ENCODE data around the gene CADM2. TPM values are rescaled to one million over a fixed set of nuclear protein-coding genes. Genes with fewer than 3 reads are reported as not detected.

CADM2 gene
- total and polyA plus RNA-seq, 8 donors: 0.28 to 4.6 (median 0.42) TPM

DNA sequence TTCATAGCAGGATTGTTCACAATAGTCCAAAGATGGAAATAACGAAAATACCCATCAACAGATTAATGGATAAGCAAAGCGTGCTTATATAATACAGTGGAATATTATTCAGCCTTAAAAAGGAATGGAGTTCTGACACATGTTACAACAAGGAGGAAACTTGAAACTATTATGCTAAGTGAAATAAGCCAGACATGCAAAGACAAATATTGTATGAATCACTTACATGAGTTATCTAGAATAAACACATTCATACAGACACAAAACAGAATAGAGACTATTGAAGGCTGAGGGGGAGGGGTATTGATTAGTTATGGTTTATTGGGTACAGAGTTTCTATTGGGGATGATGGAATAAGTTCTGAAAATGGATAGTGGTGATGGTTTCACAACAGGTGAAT is 438.6 kb downstream of the CADM2 start:
- DNase-seq: no peak
- H3K36me3 ChIP-seq: no peaks in the 10 kb centered on the region
- TF ChIP-seq, protein P1, sequence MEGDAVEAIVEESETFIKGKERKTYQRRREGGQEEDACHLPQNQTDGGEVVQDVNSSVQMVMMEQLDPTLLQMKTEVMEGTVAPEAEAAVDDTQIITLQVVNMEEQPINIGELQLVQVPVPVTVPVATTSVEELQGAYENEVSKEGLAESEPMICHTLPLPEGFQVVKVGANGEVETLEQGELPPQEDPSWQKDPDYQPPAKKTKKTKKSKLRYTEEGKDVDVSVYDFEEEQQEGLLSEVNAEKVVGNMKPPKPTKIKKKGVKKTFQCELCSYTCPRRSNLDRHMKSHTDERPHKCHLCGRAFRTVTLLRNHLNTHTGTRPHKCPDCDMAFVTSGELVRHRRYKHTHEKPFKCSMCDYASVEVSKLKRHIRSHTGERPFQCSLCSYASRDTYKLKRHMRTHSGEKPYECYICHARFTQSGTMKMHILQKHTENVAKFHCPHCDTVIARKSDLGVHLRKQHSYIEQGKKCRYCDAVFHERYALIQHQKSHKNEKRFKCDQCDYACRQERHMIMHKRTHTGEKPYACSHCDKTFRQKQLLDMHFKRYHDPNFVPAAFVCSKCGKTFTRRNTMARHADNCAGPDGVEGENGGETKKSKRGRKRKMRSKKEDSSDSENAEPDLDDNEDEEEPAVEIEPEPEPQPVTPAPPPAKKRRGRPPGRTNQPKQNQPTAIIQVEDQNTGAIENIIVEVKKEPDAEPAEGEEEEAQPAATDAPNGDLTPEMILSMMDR (IDR thresholded peaks at IDR 0.05): no peak
- H3K4me3 ChIP-seq: no peak overlapping the region
- WGBS, 2 donors: 61 to 66% methylated on average over 2 of the region's 2 CpGs
- no peak for ATAC-seq
- intact Hi-C loops (cut with DNase I): no loop called here
- no peaks in the 10 kb centered on the region for H3K9me3 ChIP-seq
- H3K27ac ChIP-seq: no peak overlapping the region
- FAIRE-seq: no peak
- H3K27me3 ChIP-seq: no peaks in the 10 kb centered on the region
- no peaks in the 10 kb centered on the region for H3K4me1 ChIP-seq

GRCh38 chr3:85426121-85426520 is 467.3 kb downstream of the CADM2 start:
- H3K4me3 ChIP-seq: no peak overlapping the region
- H3K36me3 ChIP-seq: no peaks in the 10 kb centered on the region
- H3K27ac ChIP-seq: no peak overlapping the region
- no peaks in the 10 kb centered on the region for H3K9me3 ChIP-seq
- intact Hi-C loops (cut with DNase I): no loop called here
- TF ChIP-seq, protein P1 (IDR thresholded peaks at IDR 0.05): no peak
- DNase-seq (no peak), FAIRE-seq (no peak), ATAC-seq (no peak)
- H3K4me1 ChIP-seq: no peaks in the 10 kb centered on the region
- H3K27me3 ChIP-seq: no peaks in the 10 kb centered on the region
- 64 to 74% methylated on average over 4 of the region's 4 CpGs for WGBS, 2 donors

- Histone ChIP-seq H3K9me3 (no peaks in the 10 kb centered on the region), H3K27ac (no peak overlapping the region), H3K4me1 (no peaks in the 10 kb centered on the region), H3K4me3 (no peak overlapping the region), H3K36me3 (no peaks in the 10 kb centered on the region), H3K27me3 (no peaks in the 10 kb centered on the region)
- WGBS, 2 donors: 31 to 41% methylated on average over 1 of the region's 1 CpG
- TF ChIP-seq, protein P1 (IDR thresholded peaks at IDR 0.05): no peak
- DNase-seq: no peak
- intact Hi-C loops (cut with DNase I): no loop called here
- no peak for FAIRE-seq
- no peak for ATAC-seq
Measured at GRCh38 chr3:85427467-85427866, 468.7 kb downstream of the CADM2 start.

DNA sequence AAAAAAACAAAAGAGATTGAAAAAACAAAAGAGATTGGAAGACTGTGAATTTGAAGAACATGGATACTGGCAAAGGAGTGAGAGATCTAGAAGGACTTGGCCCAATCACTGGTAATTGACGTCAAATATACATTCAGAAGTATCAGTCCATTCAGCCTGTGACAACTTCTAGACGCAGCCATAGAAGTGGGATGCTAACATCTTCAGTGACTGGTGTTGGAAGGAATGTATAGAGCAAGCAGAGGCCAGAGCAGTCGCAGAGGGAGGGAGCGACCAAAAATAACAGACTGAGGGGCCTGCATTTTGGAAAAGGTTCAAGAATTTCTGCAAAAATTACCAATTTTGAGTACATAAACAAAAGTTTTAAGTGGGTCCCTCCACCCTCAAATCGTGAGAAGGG is 473.3 kb downstream of the CADM2 start:
- H3K9me3 ChIP-seq: no peaks in the 10 kb centered on the region
- H3K27ac ChIP-seq: no peak overlapping the region
- no peak for ATAC-seq
- intact Hi-C loops (cut with DNase I): no loop called here
- no peak overlapping the region for H3K4me3 ChIP-seq
- no peaks in the 10 kb centered on the region for H3K36me3 ChIP-seq
- no peak for DNase-seq
- 66% methylated on average over 5 of the region's 5 CpGs for WGBS, 2 donors
- no peak for FAIRE-seq
- H3K27me3 ChIP-seq: no peaks in the 10 kb centered on the region
- no peaks in the 10 kb centered on the region for H3K4me1 ChIP-seq
- TF ChIP-seq, protein P1 (IDR thresholded peaks at IDR 0.05): no peak

DNA sequence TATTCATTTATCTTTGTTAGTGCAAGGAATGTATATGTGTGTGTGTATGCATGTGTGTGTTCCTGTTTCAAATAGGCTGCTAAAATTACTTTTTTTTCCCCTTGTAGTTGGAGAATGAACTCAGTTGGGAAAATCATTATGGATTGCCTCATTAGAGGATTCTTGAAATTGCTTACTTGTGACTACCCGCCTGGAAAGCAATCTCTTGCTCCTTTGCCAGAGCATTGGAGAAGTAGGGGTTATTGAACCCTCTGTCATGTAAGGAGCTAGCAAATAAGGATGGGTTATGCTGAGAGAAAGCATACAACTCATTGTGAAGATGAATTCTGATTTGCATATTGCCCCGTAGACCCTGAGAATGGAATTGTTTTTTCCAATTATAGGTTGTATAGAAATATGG is 474.5 kb downstream of the CADM2 start:
- no peak for ATAC-seq
- no peaks in the 10 kb centered on the region for H3K27me3 ChIP-seq
- TF ChIP-seq, protein P1 (IDR thresholded peaks at IDR 0.05): no peak
- 40 to 47% methylated on average over 2 of the region's 2 CpGs for WGBS, 2 donors
- no peaks in the 10 kb centered on the region for H3K9me3 ChIP-seq
- intact Hi-C loops (cut with DNase I): no loop called here
- no peaks in the 10 kb centered on the region for H3K4me1 ChIP-seq
- no peak for DNase-seq
- H3K4me3 ChIP-seq: no peak overlapping the region
- no peaks in the 10 kb centered on the region for H3K36me3 ChIP-seq
- no peak overlapping the region for H3K27ac ChIP-seq
- no peak for FAIRE-seq

Data from pancreas (tissue), 10 donors.